ENCODE measurements around the gene HOATZ. TPM values are rescaled to one million over a fixed set of nuclear protein-coding genes. Genes with fewer than 3 reads are reported as not detected.

HOATZ gene
- total and polyA plus RNA-seq, 2 of the 13 experiments (the other 11 are each of a cell fraction or from before 2014, with no cell fraction given): not detected

DNA sequence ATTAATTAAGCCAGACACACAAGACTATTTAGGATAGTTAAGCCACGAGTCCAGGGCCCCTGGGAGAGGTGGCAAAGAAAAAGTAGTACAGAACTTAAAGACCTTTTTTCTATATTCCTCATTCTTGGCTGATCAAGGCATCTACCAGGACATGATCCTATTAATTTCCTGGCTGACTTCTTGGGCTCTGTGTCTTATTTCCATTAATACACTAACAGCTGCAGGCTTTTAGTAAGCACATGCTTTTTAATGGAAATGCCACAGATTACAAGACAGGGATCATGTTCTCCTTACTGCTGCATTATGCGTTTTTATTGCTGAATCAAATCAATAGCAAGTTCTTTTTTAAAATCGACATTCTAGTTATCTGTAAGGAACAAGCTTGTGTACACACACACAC, 37.6 kb upstream of the HOATZ start:
- H3K9me3 ChIP-seq (ENCODE audit: low read length): no peaks in the 10 kb centered on the region
- no peaks in the 10 kb centered on the region for H3K36me3 ChIP-seq (replicated peaks in 1 of 2; ENCODE audit: control insufficient read depth in 1 of 2, insufficient read depth in 2 of 2, low read length in 2 of 2)
- peaks cover 0 to 9% of the 10 kb centered on the region in 2 experiments; a peak in 1 of 5 replicates for H3K27me3 ChIP-seq (ENCODE audit: control insufficient read depth in 1 of 2, insufficient read depth in 2 of 2, low read length in 2 of 2)
- BruUV-seq (replicated peaks): no TSS peak
- no peak for FAIRE-seq
- 1% methylated on average over 3 of the region's 3 CpGs for WGBS (ENCODE audit: low lambda C conversion rate)
- no peaks in the 10 kb centered on the region for H4K20me1 ChIP-seq (ENCODE audit: insufficient read depth, low read length)
- ChIA-PET POLR2A (no interaction called here), CTCF (ENCODE audit: low intra/inter-chr PET ratio, low total read pairs) (no interaction called here)
- TF ChIP-seq HDAC2 (CRISPR knock-in tag; IDR thresholded peaks at IDR 0.05): no peak
- no peak for TF ChIP-seq ZNF747 (CRISPR knock-in tag; IDR thresholded peaks at IDR 0.05; ENCODE audit: borderline replicate concordance)
- TF ChIP-seq, protein P1, sequence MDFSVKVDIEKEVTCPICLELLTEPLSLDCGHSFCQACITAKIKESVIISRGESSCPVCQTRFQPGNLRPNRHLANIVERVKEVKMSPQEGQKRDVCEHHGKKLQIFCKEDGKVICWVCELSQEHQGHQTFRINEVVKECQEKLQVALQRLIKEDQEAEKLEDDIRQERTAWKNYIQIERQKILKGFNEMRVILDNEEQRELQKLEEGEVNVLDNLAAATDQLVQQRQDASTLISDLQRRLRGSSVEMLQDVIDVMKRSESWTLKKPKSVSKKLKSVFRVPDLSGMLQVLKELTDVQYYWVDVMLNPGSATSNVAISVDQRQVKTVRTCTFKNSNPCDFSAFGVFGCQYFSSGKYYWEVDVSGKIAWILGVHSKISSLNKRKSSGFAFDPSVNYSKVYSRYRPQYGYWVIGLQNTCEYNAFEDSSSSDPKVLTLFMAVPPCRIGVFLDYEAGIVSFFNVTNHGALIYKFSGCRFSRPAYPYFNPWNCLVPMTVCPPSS (IDR thresholded peaks at IDR 0.05): no peak
- TF ChIP-seq ZNF20 (CRISPR knock-in tag; IDR thresholded peaks at IDR 0.05): no peak
- no peak for TF ChIP-seq EED (CRISPR knock-in tag; IDR thresholded peaks at IDR 0.05)
- no peak for TF ChIP-seq ZNF552 (CRISPR knock-in tag; IDR thresholded peaks at IDR 0.05; ENCODE audit: borderline replicate concordance)
- TF ChIP-seq ZBTB8A (CRISPR knock-in tag; IDR thresholded peaks at IDR 0.05; ENCODE audit: borderline replicate concordance, low read depth): no peak
- no peak for TF ChIP-seq ZBTB1 (CRISPR knock-in tag; IDR thresholded peaks at IDR 0.05; ENCODE audit: borderline replicate concordance)
- no peak for TF ChIP-seq ARNT (IDR thresholded peaks at IDR 0.05)
- TF ChIP-seq, protein P2, sequence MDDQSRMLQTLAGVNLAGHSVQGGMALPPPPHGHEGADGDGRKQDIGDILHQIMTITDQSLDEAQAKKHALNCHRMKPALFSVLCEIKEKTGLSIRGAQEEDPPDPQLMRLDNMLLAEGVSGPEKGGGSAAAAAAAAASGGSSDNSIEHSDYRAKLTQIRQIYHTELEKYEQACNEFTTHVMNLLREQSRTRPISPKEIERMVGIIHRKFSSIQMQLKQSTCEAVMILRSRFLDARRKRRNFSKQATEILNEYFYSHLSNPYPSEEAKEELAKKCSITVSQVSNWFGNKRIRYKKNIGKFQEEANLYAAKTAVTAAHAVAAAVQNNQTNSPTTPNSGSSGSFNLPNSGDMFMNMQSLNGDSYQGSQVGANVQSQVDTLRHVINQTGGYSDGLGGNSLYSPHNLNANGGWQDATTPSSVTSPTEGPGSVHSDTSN (CRISPR knock-in tag; IDR thresholded peaks at IDR 0.05; ENCODE audit: borderline replicate concordance): no peak
- no peak for TF ChIP-seq MXD4 (CRISPR knock-in tag; IDR thresholded peaks at IDR 0.05)
- TF ChIP-seq, protein P3, sequence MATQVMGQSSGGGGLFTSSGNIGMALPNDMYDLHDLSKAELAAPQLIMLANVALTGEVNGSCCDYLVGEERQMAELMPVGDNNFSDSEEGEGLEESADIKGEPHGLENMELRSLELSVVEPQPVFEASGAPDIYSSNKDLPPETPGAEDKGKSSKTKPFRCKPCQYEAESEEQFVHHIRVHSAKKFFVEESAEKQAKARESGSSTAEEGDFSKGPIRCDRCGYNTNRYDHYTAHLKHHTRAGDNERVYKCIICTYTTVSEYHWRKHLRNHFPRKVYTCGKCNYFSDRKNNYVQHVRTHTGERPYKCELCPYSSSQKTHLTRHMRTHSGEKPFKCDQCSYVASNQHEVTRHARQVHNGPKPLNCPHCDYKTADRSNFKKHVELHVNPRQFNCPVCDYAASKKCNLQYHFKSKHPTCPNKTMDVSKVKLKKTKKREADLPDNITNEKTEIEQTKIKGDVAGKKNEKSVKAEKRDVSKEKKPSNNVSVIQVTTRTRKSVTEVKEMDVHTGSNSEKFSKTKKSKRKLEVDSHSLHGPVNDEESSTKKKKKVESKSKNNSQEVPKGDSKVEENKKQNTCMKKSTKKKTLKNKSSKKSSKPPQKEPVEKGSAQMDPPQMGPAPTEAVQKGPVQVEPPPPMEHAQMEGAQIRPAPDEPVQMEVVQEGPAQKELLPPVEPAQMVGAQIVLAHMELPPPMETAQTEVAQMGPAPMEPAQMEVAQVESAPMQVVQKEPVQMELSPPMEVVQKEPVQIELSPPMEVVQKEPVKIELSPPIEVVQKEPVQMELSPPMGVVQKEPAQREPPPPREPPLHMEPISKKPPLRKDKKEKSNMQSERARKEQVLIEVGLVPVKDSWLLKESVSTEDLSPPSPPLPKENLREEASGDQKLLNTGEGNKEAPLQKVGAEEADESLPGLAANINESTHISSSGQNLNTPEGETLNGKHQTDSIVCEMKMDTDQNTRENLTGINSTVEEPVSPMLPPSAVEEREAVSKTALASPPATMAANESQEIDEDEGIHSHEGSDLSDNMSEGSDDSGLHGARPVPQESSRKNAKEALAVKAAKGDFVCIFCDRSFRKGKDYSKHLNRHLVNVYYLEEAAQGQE (IDR thresholded peaks at IDR 0.05; ENCODE audit: borderline replicate concordance in 1 of 2, low read depth in 1 of 2, low read length in 2 of 2): no peak
- H3K9ac ChIP-seq (ENCODE audit: insufficient read depth, low read depth, low read length): no peak overlapping the region
- H3K4me1 ChIP-seq (ENCODE audit: insufficient read depth, low read length): no peaks in the 10 kb centered on the region
- no peak overlapping the region for H3K4me3 ChIP-seq (replicated peaks in 1 of 3; ENCODE audit: insufficient read depth in 1 of 3, low read depth in 2 of 3, low read length in 3 of 3)
- intact Hi-C loops (cut with micrococcal nuclease; ENCODE audit: unreplicated experiment) (no loop called here), in situ Hi-C loops (cut with HindIII; ENCODE audit: extremely low pct_ligation_motif_present, low pct_unique_long_range_greater_than_20kb) (no loop called here)
- no peak overlapping the region for H2AFZ ChIP-seq (ENCODE audit: low read length)
- no peak for DNase-seq (ENCODE audit: low spot score)
- ATAC-seq: no peak
- no peak overlapping the region for H3K4me2 ChIP-seq (ENCODE audit: low read depth, low read length)
- no peak overlapping the region for H3K27ac ChIP-seq (ENCODE audit: extremely low read length, insufficient read depth, low read length)
- no peaks in the 10 kb centered on the region for H3K79me2 ChIP-seq (ENCODE audit: insufficient read depth, low read length)
